Stimulated activated naive CD4-positive, alpha-beta T cell treated with Interleukin-2 at 50 U/mL for 16 hours (primary cell): ENCODE results near the gene CDK6.

Source experiments
- DNase-seq: peaks from one replicate; lab custom pipeline; 2025; lab: John Stamatoyannopoulos, UW

The CDK6 gene

GRCh38 chr7:92736870-92737269 is 99.5 kb downstream of the CDK6 start:
- DNase-seq, result no peak

- no peak for DNase-seq
Measured at GRCh38 chr7:92735707-92736106, 100.7 kb downstream of the CDK6 start.

GRCh38 chr7:92732316-92733036 is 103.9 kb downstream of the CDK6 start:
- no peak for DNase-seq

GRCh38 chr7:92731335-92732063 is 104.9 kb downstream of the CDK6 start:
- DNase-seq, result peak; percentile 42

GRCh38 chr7:92730808-92731207 is 105.6 kb downstream of the CDK6 start:
- DNase-seq, result no peak

- DNase-seq, result no peak
Measured at GRCh38 chr7:92729751-92730150, 106.6 kb downstream of the CDK6 start.

GRCh38 chr7:92729172-92729571 is 107.2 kb downstream of the CDK6 start:
- no peak for DNase-seq

GRCh38 chr7:92727755-92728154 is 108.6 kb downstream of the CDK6 start:
- DNase-seq, result no peak

GRCh38 chr7:92725161-92725925 is 111.0 kb downstream of the CDK6 start:
- DNase-seq, result no peak

GRCh38 chr7:92723943-92724342 is 112.4 kb downstream of the CDK6 start:
- DNase-seq, result no peak

- DNase-seq, result no peak
Measured at GRCh38 chr7:92723205-92723604, 113.2 kb downstream of the CDK6 start.

GRCh38 chr7:92722541-92722940 is 113.8 kb downstream of the CDK6 start:
- DNase-seq, result no peak

- DNase-seq, result no peak
Measured at GRCh38 chr7:92720604-92721350, 115.6 kb downstream of the CDK6 start.

- peak; percentile 57 for DNase-seq
Measured at GRCh38 chr7:92717993-92718716, 118.2 kb downstream of the CDK6 start.

GRCh38 chr7:92717623-92717992 is 118.8 kb downstream of the CDK6 start:
- no peak for DNase-seq

GRCh38 chr7:92716825-92717580 is 119.4 kb downstream of the CDK6 start:
- no peak for DNase-seq

- no peak for DNase-seq
Measured at GRCh38 chr7:92715963-92716362, 120.4 kb downstream of the CDK6 start.

- no peak for DNase-seq
Measured at GRCh38 chr7:92714767-92715166, 121.6 kb downstream of the CDK6 start.

GRCh38 chr7:92714280-92714679 is 122.1 kb downstream of the CDK6 start:
- no peak for DNase-seq

- DNase-seq, result no peak
Measured at GRCh38 chr7:92709912-92710311, 126.5 kb downstream of the CDK6 start.

GRCh38 chr7:92709150-92709549 is 127.2 kb downstream of the CDK6 start:
- DNase-seq, result no peak
